Gastroesophageal sphincter (tissue), 3 donors: Measurements from ENCODE around the gene AP3B2.

Experiments
- EP300 ChIP-seq: sonication (generic); formaldehyde crosslinking; IDR thresholded peaks from one replicate; pipeline ENCODE4 v1.6.1; 2017; ENCODE audit warnings: antibody characterized with exemption, mild to moderate bottlenecking
- POLR2A ChIP-seq, 2 donors: fragments of 450-650 bp; IDR thresholded peaks; one replicate each; pipeline ENCODE4 v1.6.1; 2017; ENCODE audit warnings: antibody characterized with exemption in 2 of 2, mild to moderate bottlenecking in 2 of 2, moderate library complexity in 1 of 2
- POLR2AphosphoS5 ChIP-seq: sonication (generic); formaldehyde crosslinking; IDR thresholded peaks from one replicate; pipeline ENCODE4 v1.6.1; 2017; ENCODE audit warnings: antibody characterized with exemption
- TF ChIP-seq, protein P1 (sequence below), 4 experiments: fragments of 200-600 bp in 2 of 4; fragments of 450-650 bp in 2 of 4; sonication (generic) in 1 of 4; IDR thresholded peaks; one replicate each; pipeline ENCODE4 v1.5.1; 2017 to 2019; ENCODE audit warnings: antibody characterized with exemption in 4 of 4, mild to moderate bottlenecking in 2 of 4, moderate library complexity in 2 of 4

DNA sequence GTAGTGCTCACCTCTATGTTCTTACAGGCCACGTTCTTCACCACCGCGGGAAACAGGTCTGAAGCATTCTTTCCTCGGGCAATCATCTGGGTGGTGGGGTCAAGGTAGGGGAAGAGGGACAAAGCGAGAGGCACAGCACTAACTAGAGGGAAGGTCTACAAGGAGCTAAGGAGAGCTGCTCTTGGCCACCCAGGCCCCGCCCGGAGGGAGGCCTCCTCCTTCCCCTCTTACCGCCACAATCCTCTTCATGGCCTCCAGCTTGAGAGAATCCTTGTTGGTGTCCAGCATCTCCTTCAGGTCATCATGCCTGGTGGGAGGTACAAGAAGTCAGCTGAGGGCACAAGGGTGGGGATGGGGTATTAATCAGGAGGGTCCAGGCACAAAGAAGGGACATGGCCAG lies 20.5 kb downstream of the AP3B2 start:
- TF ChIP-seq, protein P1, sequence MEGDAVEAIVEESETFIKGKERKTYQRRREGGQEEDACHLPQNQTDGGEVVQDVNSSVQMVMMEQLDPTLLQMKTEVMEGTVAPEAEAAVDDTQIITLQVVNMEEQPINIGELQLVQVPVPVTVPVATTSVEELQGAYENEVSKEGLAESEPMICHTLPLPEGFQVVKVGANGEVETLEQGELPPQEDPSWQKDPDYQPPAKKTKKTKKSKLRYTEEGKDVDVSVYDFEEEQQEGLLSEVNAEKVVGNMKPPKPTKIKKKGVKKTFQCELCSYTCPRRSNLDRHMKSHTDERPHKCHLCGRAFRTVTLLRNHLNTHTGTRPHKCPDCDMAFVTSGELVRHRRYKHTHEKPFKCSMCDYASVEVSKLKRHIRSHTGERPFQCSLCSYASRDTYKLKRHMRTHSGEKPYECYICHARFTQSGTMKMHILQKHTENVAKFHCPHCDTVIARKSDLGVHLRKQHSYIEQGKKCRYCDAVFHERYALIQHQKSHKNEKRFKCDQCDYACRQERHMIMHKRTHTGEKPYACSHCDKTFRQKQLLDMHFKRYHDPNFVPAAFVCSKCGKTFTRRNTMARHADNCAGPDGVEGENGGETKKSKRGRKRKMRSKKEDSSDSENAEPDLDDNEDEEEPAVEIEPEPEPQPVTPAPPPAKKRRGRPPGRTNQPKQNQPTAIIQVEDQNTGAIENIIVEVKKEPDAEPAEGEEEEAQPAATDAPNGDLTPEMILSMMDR (IDR thresholded peaks at IDR 0.05), result no peak
- TF ChIP-seq POLR2A (IDR thresholded peaks at IDR 0.05), result no peak
- no peak for TF ChIP-seq POLR2AphosphoS5
- no peak for TF ChIP-seq EP300
